GM19463 (cell line): ENCODE data around the gene CENPC.
"Not testable (repeated sequence)": the region's sequence is repeated elsewhere in the genome, so short reads cannot be mapped to it uniquely, and the experiment has no call there.

ENCODE experiments used
- ATAC-seq: cut with Tn5 transposase; IDR thresholded peaks from one replicate; pipeline ENCODE4 v1.9.1; 2021; ENCODE audit warnings: mild to moderate bottlenecking, moderate library complexity; ENCODE audit not compliant: unreplicated experiment

The CENPC gene

GRCh38 chr4:67545199-67546003, at the start of gene CENPC:
Gene CENPC (minus strand): TSS chr4:67545503. CDS start chr4:67545355, 148 bp downstream.
- peak; percentile 93 for ATAC-seq

GRCh38 chr4:67593741-67594175, 48.5 kb upstream of the CENPC start:
- no peak for ATAC-seq

DNA sequence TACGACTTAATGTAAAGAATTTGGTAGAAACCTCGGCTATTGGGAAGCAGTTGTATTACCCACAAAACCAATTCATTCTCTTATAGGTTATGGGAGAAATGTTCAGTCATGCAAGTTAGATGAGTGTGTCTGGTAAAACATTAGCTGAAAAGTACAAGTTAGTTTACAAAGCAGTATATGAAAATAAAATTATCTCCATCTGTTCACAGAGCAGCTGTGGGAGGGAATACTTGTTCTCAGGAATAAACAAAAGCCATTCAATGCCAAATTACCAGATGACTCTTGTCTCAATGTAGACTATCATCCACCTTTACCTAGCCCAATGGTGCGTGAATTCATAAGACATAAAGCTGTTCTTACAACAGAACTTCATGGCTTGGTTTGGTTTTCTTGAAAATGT, 41.9 kb upstream of the CENPC start:
- ATAC-seq, result no peak

GRCh38 chr4:67584496-67584895, 39.2 kb upstream of the CENPC start:
- no peak for ATAC-seq

- ATAC-seq, result no peak
These were observed 36.6 kb upstream of the CENPC start for GRCh38 chr4:67581913-67582312.

GRCh38 chr4:67581208-67581857, 36.0 kb upstream of the CENPC start:
- ATAC-seq, result peak; percentile 46

- peak; percentile 43 for ATAC-seq
These were observed 35.3 kb upstream of the CENPC start for GRCh38 chr4:67580577-67580976.

DNA sequence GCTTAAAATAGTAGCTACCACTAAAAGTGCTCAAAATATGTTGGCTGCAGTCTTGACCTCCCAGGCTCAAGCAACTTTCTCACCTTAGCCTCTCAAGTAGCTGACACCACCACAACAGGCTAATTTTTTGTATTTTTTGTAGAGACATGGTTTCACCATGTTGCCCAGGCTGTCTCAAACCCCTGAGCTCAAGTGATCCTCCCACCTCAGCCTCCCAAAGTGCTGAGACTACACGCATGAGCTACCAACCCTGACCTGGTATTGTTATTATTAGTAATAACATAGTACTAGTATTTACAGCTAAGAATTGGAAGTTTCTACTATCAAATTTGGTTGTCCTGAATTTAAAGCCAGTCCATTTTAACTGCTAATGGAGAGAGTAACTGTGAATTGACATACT, 31.2 kb upstream of the CENPC start:
- ATAC-seq, result peak; percentile 28

GRCh38 chr4:67576059-67576466, 30.8 kb upstream of the CENPC start:
- no peak for ATAC-seq

DNA sequence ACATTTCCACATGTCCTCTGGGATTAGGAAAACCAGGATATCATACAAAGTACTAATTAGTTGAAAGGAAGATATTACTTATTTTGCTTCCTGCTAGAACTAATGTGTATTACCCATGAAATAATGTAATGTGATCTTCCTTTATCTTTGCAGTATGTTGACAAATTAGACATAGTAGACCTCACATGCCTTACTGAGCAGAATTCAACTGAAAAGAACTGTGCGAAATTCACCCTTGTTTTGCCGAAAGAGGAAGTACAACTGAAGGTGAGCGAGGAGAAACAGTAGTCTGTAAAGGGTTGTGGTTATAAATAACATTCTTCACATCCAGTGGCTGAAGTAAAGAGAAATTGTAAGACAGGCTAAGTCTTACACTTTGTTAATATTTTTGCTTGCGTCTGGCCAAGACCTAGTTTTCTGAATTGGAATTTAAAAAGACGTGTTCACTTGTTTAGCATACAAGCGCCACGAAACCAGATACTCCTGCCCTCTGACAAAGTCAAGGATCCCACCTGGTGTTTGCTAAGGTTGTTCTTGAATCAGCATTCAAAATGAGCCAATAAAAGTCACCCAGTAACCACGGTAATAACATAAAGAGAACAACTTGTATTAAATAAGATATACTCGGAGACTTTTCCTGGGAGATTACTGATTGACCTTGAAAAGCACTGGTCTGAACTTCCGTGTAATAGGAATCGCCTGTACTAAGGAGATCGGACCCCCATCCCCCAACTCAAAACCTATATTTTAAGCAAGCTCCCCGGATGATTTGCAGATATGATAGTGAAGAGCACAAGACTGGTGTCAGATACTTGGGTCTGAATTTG, 30.1 kb upstream of the CENPC start:
- peak; percentile 89 for ATAC-seq

DNA sequence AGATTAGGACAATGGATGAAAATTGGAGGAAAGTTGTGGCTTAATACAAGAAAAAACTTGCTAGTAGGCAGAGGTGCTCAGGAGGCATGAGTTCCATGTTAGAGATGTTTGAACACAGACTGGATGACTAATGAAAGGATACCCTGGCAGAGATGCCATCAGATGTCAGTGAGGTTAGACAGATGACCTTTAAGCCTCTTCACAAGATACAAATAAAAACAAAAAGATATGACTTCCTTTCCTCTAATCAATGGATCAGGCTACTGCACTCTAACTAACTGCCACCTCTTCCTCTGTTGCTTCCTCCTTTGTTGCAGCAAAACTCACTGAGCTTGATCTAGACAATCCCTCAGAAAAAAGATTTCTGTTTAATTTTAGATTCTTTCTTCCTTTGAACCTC, 27.9 kb upstream of the CENPC start:
- ATAC-seq, result no peak

DNA sequence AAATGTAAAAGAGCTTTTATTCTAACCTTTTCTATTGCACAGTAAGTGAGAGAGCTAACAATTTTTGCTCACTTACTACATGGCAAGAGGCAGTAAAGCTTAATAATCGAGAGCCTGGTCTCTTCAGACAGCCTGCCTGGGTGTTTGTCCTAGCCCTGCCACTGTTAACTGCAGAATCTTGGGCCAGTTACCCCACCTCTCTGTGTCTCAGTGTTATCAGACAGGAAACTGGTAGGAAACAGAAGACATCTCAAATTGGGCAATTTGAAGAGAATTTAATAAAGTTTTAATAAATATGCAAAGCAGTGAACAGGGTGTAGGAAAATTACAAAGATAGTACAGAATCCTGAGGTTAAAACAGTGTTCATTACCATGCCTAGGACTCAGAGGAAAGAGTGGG, 26.7 kb upstream of the CENPC start:
- ATAC-seq, result no peak

GRCh38 chr4:67570537-67570936, 25.2 kb upstream of the CENPC start:
- ATAC-seq, result no peak

GRCh38 chr4:67568820-67569219, 23.5 kb upstream of the CENPC start:
- ATAC-seq, result no peak

DNA sequence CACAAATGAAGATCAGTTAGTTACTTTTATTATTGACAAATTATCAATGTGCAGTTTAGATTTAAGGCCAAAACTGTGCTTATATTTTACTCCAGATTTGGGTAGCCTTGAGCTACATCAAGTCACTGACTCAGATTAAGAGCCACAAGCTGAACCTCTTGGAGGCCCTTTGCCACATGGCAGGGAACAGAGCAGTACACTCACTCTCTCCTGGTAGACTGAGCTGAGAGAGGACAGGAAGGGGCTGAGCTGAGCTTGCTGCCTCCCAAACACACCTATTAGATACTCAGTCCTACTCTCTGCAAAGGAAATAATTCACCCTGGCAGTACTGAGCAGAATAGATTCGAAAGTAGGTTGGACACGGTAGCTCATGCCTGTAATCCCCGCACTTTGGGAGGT, 21.0 kb upstream of the CENPC start:
- ATAC-seq, result no peak

DNA sequence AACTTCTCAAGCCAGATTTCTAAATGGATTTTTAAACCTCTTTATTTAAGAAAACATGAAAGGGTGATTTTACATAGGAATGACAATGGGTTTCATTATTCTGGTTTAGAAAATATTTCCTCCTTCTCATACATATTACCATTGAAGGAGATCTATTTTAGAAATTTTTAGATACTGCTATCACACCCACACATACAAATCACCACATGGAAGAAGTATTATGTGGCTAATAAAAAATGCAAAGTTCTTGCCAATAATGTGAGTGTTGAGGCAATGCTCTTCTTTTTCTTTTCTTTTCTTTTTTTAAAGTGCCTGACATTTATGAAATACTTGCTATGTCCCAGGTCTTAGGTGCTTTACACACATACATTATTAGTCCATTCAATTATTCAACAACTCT, 20.0 kb upstream of the CENPC start:
- no peak for ATAC-seq

DNA sequence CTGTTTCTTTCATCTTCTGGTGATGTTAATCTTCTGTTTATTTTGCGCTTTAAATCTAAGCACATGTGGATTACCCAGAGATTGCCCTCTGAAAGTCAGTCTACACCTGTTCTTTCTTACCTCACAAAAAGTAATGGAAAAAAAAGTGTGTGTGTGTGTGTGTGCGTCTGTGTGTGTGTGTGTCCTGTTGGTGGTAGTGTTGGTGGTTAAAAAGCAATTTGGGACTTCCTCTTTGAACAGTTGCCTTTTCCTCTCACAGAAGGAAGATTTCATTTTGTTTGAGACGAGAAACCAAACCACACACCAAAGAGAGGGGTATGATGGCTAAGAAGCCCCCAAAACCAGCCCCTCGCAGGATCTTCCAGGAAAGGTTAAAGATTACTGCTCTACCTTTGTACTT, 13.2 kb upstream of the CENPC start, which contains the start of gene STAP1:
STAP1 (plus strand) TSS at position 235 of the 400 bp plus-strand sequence; CDS start at position 318, 83 bp downstream.
- ATAC-seq, result peak; percentile 45

GRCh38 chr4:67556436-67556835, 11.1 kb upstream of the CENPC start:
- ATAC-seq, result no peak

DNA sequence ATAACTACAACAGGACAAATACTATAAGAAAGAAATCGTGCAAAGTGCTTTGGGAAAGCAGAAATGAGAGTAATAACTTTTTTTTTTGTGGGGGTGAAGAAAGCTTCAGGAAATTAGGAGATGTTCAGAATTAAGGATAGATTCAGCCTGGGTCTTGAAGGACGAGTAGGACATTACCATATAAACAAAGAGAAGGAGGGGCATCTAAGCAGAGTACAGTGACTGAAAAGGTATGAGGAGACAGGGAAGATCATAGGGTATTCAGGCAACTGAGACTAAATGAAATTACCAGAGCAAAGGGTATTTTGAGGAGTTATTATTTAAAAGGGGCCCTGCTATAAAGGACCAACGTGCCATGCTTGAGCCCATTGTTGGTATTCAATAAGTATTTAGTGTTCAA, 10.1 kb upstream of the CENPC start:
- no peak for ATAC-seq

DNA sequence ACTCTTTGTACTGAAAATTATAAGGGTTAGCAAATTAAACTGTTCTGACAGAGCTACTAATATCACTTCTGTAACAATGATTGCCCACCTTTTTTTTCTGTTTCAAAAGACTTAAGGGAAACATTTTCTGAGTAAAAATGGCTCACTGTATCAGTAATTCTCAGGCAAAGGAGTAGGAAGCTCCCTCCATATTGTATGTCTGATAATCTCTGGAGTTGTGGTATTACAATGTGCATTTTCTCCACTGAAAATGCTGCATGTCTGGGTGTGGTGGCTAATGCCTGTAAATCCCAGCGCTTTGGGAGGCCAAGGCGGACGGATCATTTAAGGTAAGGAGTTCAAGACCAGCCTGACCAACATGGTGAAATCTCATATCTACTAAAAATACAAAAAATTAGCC, 8.8 kb upstream of the CENPC start:
- no peak for ATAC-seq

GRCh38 chr4:67552146-67552792, 7.0 kb upstream of the CENPC start:
- not testable (repeated sequence) for ATAC-seq
